Neural progenitor cell (in vitro differentiated cells): ENCODE results near the gene ANKMY1. TPM values are rescaled to one million over a fixed set of nuclear protein-coding genes. Genes with fewer than 3 reads are reported as not detected.

Source experiments
- DNase-seq: peaks from one replicate; pipeline ENCODE4 v3.0.0-alpha.2; 2016; ENCODE audit warnings: low spot score
- H2AFZ ChIP-seq: fragments of 200-600 bp; sonication (generic); replicated peaks from 2 replicates; pipeline ENCODE4 v1.6.1; 2016; ENCODE audit warnings: antibody characterized with exemption
- H3F3A ChIP-seq: fragments of 200-600 bp; sonication (generic); 2 replicates; pipeline ENCODE4 v1.6.1; 2016; ENCODE audit warnings: antibody characterized with exemption, low read depth
- H3K27ac ChIP-seq: fragments of 200-600 bp; sonication (generic); 2 replicates; pipeline ENCODE4 v1.5.1; 2016; ENCODE audit warnings: mild to moderate bottlenecking
- H3K27me3 ChIP-seq: fragments of 200-600 bp; sonication (generic); 2 replicates; pipeline ENCODE4 v1.6.1; 2016; ENCODE audit warnings: mild to moderate bottlenecking, moderate library complexity
- H3K36me3 ChIP-seq: fragments of 200-600 bp; sonication (generic); 2 replicates; pipeline ENCODE4 v1.5.1; 2016
- H3K4me1 ChIP-seq: fragments of 200-600 bp; sonication (generic); 2 replicates; pipeline ENCODE4 v1.6.1; 2016; ENCODE audit warnings: mixed run types
- H3K4me2 ChIP-seq: fragments of 200-600 bp; sonication (generic); 2 replicates; pipeline ENCODE4 v1.6.1; 2016
- H3K4me3 ChIP-seq: fragments of 200-600 bp; sonication (generic); 2 replicates; pipeline ENCODE4 v1.5.1; 2016
- H3K79me2 ChIP-seq: fragments of 200-600 bp; sonication (generic); 2 replicates; pipeline ENCODE4 v1.6.1; 2016; ENCODE audit warnings: low read depth
- H3K9ac ChIP-seq: fragments of 200-600 bp; sonication (generic); 2 replicates; pipeline ENCODE4 v1.6.1; 2016
- H3K9me3 ChIP-seq: fragments of 200-600 bp; sonication (generic); 2 replicates; pipeline ENCODE4 v1.5.1; 2016; ENCODE audit warnings: low read depth
- H4K20me1 ChIP-seq: fragments of 200-600 bp; sonication (generic); 2 replicates; pipeline ENCODE4 v1.6.1; 2016; ENCODE audit warnings: low read depth
- H3K27ac Mint-ChIP-seq: 3 replicates; pipeline ENCODE4 v1.8.0; 2021; ENCODE audit warnings: mixed read lengths
- H3K27me3 Mint-ChIP-seq: 2 replicates; pipeline ENCODE4 v1.8.0; 2022; ENCODE audit warnings: low read depth, mild to moderate bottlenecking, inconsistent platforms, moderate library complexity, mixed read lengths; ENCODE audit not compliant: insufficient read depth
- H3K36me3 Mint-ChIP-seq: 3 replicates; pipeline ENCODE4 v1.8.0; 2021; ENCODE audit warnings: mixed read lengths
- H3K4me1 Mint-ChIP-seq: 3 replicates; pipeline ENCODE4 v1.8.0; 2021; ENCODE audit warnings: mixed read lengths
- H3K4me3 Mint-ChIP-seq: 3 replicates; pipeline ENCODE4 v1.8.0; 2021; ENCODE audit warnings: mild to moderate bottlenecking, moderate library complexity, mixed read lengths
- H3K9me3 Mint-ChIP-seq: 3 replicates; pipeline ENCODE4 v1.8.0; 2020; ENCODE audit warnings: mixed read lengths
- CTCF ChIP-seq: fragments of 200-600 bp; sonication (generic); IDR thresholded peaks from 2 replicates; pipeline ENCODE4 v1.5.1; 2017; ENCODE audit warnings: antibody characterized with exemption, mild to moderate bottlenecking
- EZH2 ChIP-seq: fragments of 200-600 bp; sonication (generic); IDR thresholded peaks from 2 replicates; pipeline ENCODE4 v1.6.1; 2017; ENCODE audit warnings: antibody characterized with exemption, mild to moderate bottlenecking, moderate library complexity
- EZH2phosphoT487 ChIP-seq: fragments of 200-600 bp; sonication (generic); IDR thresholded peaks from 2 replicates; pipeline ENCODE4 v1.6.1; 2017; ENCODE audit warnings: antibody characterized with exemption
- total RNA-seq: library from RNA; depleted of rRNA; stranded (reverse); fragments of >200 nt; gene quantifications from 2 replicates; pipeline ENCODE4 v1.2.3, GENCODE V29; 2015; ENCODE audit warnings: low replicate concordance

ANKMY1 gene
- total RNA-seq, 1 donor from 2014 or later, result 4.2 TPM

- H3K4me3 ChIP-seq, result no peak overlapping the region
- H3K79me2 ChIP-seq, result no peaks in the 10 kb centered on the region
- H3K27ac ChIP-seq, result no peak overlapping the region
- no peak overlapping the region for H3K4me3 Mint-ChIP-seq
- no peaks in the 10 kb centered on the region for H3F3A ChIP-seq
- no peaks in the 10 kb centered on the region for H3K4me1 Mint-ChIP-seq
- no peak for DNase-seq
- no peaks in the 10 kb centered on the region for H3K4me1 ChIP-seq
- H3K4me2 ChIP-seq, result no peak overlapping the region
- no peaks in the 10 kb centered on the region for H3K27me3 ChIP-seq
- peaks cover 7% of the 10 kb centered on the region for H3K36me3 ChIP-seq
- H3K27me3 Mint-ChIP-seq, result peaks cover 2% of the 10 kb centered on the region
- H3K27ac Mint-ChIP-seq, result no peak overlapping the region
- no peak overlapping the region for H3K9ac ChIP-seq
- H2AFZ ChIP-seq, result no peak overlapping the region
- peaks cover 57% of the 10 kb centered on the region for H3K36me3 Mint-ChIP-seq
- peaks cover 13% of the 10 kb centered on the region for H3K9me3 ChIP-seq
- H3K9me3 Mint-ChIP-seq, result peaks cover 73% of the 10 kb centered on the region
- TF ChIP-seq EZH2 (no peak), EZH2phosphoT487 (no peak), CTCF (no peak)
- no peaks in the 10 kb centered on the region for H4K20me1 ChIP-seq
These were observed 29.3 kb downstream of the ANKMY1 start for GRCh38 chr2:240528406-240529040.

- Mint-ChIP-seq H3K27me3 (peaks cover 6% of the 10 kb centered on the region), H3K9me3 (peaks cover 72% of the 10 kb centered on the region), H3K4me3 (no peak overlapping the region), H3K27ac (no peak overlapping the region), H3K36me3 (peaks cover 63% of the 10 kb centered on the region), H3K4me1 (no peaks in the 10 kb centered on the region)
- no peaks in the 10 kb centered on the region for H3K79me2 ChIP-seq
- H3K36me3 ChIP-seq, result peaks cover 7% of the 10 kb centered on the region
- no peak overlapping the region for H3K27ac ChIP-seq
- no peak overlapping the region for H3K9ac ChIP-seq
- peaks cover 7% of the 10 kb centered on the region for H3K9me3 ChIP-seq
- no peak for TF ChIP-seq EZH2
- TF ChIP-seq CTCF, result no peak
- TF ChIP-seq EZH2phosphoT487, result no peak
- H2AFZ ChIP-seq, result no peak overlapping the region
- no peak for DNase-seq
- no peaks in the 10 kb centered on the region for H4K20me1 ChIP-seq
- H3K4me2 ChIP-seq, result no peak overlapping the region
- no peaks in the 10 kb centered on the region for H3F3A ChIP-seq
- no peaks in the 10 kb centered on the region for H3K27me3 ChIP-seq
- H3K4me3 ChIP-seq, result no peak overlapping the region
- no peaks in the 10 kb centered on the region for H3K4me1 ChIP-seq
These were observed 30.5 kb downstream of the ANKMY1 start for GRCh38 chr2:240527153-240527750.

- DNase-seq, result no peak
- Histone ChIP-seq H3K4me1 (no peaks in the 10 kb centered on the region), H3K79me2 (no peaks in the 10 kb centered on the region), H3K4me3 (no peak overlapping the region), H3K9me3 (peaks cover under 1% of the 10 kb centered on the region), H3K9ac (no peak overlapping the region), H3K36me3 (peaks cover 4% of the 10 kb centered on the region), H4K20me1 (no peaks in the 10 kb centered on the region), H3F3A (no peaks in the 10 kb centered on the region), H3K27ac (no peak overlapping the region), H3K27me3 (no peaks in the 10 kb centered on the region), H2AFZ (no peak overlapping the region), H3K4me2 (no peak overlapping the region)
- no peak overlapping the region for H3K4me3 Mint-ChIP-seq
- no peaks in the 10 kb centered on the region for H3K4me1 Mint-ChIP-seq
- H3K27me3 Mint-ChIP-seq, result peaks cover 6% of the 10 kb centered on the region
- peaks cover 60% of the 10 kb centered on the region for H3K36me3 Mint-ChIP-seq
- no peak overlapping the region for H3K27ac Mint-ChIP-seq
- TF ChIP-seq EZH2phosphoT487, result no peak
- TF ChIP-seq CTCF, result no peak
- TF ChIP-seq EZH2, result no peak
- peaks cover 66% of the 10 kb centered on the region for H3K9me3 Mint-ChIP-seq
These were observed 31.3 kb downstream of the ANKMY1 start for GRCh38 chr2:240526521-240526920.
